Hepatocyte (in vitro differentiated cells): ENCODE measurements around the gene ROR1. TPM values are rescaled to one million over a fixed set of nuclear protein-coding genes. Genes with fewer than 3 reads are reported as not detected.

ENCODE experiments used
- DNase-seq: peaks from one replicate; pipeline ENCODE4 v3.0.0-alpha.2; 2016; ENCODE audit warnings: low spot score
- H2AFZ ChIP-seq: fragments of 200-600 bp; sonication (generic); 2 replicates; pipeline ENCODE4 v1.6.0; 2016; ENCODE audit warnings: antibody characterized with exemption, mild to moderate bottlenecking
- H3K27ac ChIP-seq: fragments of 200-600 bp; sonication (generic); 2 replicates; pipeline ENCODE4 v1.5.1; 2016; ENCODE audit warnings: mild to moderate bottlenecking
- H3K27me3 ChIP-seq: fragments of 200-600 bp; sonication (generic); 2 replicates; pipeline ENCODE4 v1.6.1; 2016
- H3K36me3 ChIP-seq: fragments of 200-600 bp; sonication (generic); replicated peaks from 2 replicates; pipeline ENCODE4 v1.5.1; 2016; ENCODE audit warnings: low read depth; ENCODE audit not compliant: insufficient read depth
- H3K4me1 ChIP-seq: fragments of 200-600 bp; sonication (generic); 2 replicates; pipeline ENCODE4 v1.5.1; 2016; ENCODE audit warnings: mild to moderate bottlenecking, moderate library complexity; ENCODE audit not compliant: insufficient read depth
- H3K4me2 ChIP-seq: fragments of 200-600 bp; sonication (generic); 2 replicates; pipeline ENCODE4 v1.6.0; 2016
- H3K4me3 ChIP-seq: fragments of 200-600 bp; sonication (generic); 2 replicates; pipeline ENCODE4 v1.5.1; 2016; ENCODE audit warnings: mild to moderate bottlenecking
- H3K79me2 ChIP-seq: fragments of 200-600 bp; sonication (generic); 2 replicates; pipeline ENCODE4 v1.6.0; 2017; ENCODE audit warnings: mild to moderate bottlenecking
- H3K9me2 ChIP-seq: fragments of 200-600 bp; sonication (generic); replicated peaks from 2 replicates; pipeline ENCODE4 v1.6.0; 2017; ENCODE audit warnings: mild to moderate bottlenecking; ENCODE audit not compliant: insufficient read depth
- H3K9me3 ChIP-seq: fragments of 200-600 bp; sonication (generic); 2 replicates; pipeline ENCODE4 v1.5.1; 2016; ENCODE audit warnings: low read depth, mild to moderate bottlenecking
- H4K20me1 ChIP-seq: fragments of 200-600 bp; sonication (generic); 2 replicates; pipeline ENCODE4 v1.6.0; 2016; ENCODE audit warnings: mild to moderate bottlenecking; ENCODE audit not compliant: insufficient read depth, poor library complexity, severe bottlenecking
- EZH2 ChIP-seq: fragments of 200-600 bp; sonication (generic); IDR thresholded peaks from 2 replicates; pipeline ENCODE4 v1.6.1; 2016; ENCODE audit warnings: antibody characterized with exemption, mild to moderate bottlenecking, borderline replicate concordance
- EZH2phosphoT487 ChIP-seq: fragments of 200-600 bp; sonication (generic); IDR thresholded peaks from one replicate; pipeline ENCODE4 v1.6.1; 2018; ENCODE audit warnings: antibody characterized with exemption, mild to moderate bottlenecking, low read depth, moderate library complexity; ENCODE audit not compliant: unreplicated experiment, severe bottlenecking
- WGBS: methylation state at CpG from one replicate; pipeline ENCODE4 v1.1.6; 2016; ENCODE audit warnings: low lambda C conversion rate; ENCODE audit errors: missing lambda C conversion rate; 5-methylcytosine and 5-hydroxymethylcytosine counted together
- polyA plus RNA-seq: library from polyadenylated mRNA; unstranded; fragments of >200 nt; fragmentation: Nextera tagmentation; extraction: Ambion mirVana; gene quantifications from 2 replicates; pipeline ENCODE4 v1.2.1, GENCODE V29; 2016
- total RNA-seq: library from RNA; depleted of rRNA; stranded (reverse); fragments of >200 nt; gene quantifications from 2 replicates; pipeline ENCODE4 v1.2.3, GENCODE V29; 2014
- TF ChIP-seq, protein P1 (sequence below): fragments of 200-600 bp; sonication (generic); IDR thresholded peaks from 2 replicates; pipeline ENCODE4 v1.5.1; 2016; ENCODE audit warnings: antibody characterized with exemption, mild to moderate bottlenecking; ENCODE audit not compliant: poor library complexity

ROR1 gene
- total and polyA plus RNA-seq, 2 experiments from 2014 or later: 16.4 to 27.7 TPM

DNA sequence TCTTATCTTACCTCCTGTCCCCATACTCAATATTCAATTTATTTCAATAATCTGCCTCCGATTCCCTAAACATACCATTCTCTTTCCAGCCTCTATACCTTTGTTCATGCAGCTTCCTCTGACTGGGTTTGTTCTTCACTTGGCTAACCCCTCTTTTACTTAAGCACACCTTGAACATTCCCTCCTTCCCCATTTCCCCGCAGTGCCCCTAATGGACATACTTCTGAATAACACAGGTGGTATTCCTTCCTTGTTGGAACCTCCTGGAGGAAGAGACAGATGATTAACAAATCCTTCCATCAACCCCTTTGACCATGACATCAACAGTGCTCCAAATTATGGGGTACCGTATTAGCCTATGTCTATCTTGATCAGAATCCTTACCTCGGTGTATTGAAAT lies 239.6 kb downstream of the ROR1 start:
- Histone ChIP-seq H4K20me1 (no peaks in the 10 kb centered on the region), H3K27ac (no peak overlapping the region), H3K36me3 (no peaks in the 10 kb centered on the region), H3K4me2 (no peak overlapping the region), H2AFZ (no peak overlapping the region), H3K4me3 (no peak overlapping the region), H3K9me3 (no peaks in the 10 kb centered on the region), H3K27me3 (no peaks in the 10 kb centered on the region), H3K4me1 (no peaks in the 10 kb centered on the region), H3K9me2 (no peaks in the 10 kb centered on the region), H3K79me2 (no peaks in the 10 kb centered on the region)
- TF ChIP-seq, protein P1, sequence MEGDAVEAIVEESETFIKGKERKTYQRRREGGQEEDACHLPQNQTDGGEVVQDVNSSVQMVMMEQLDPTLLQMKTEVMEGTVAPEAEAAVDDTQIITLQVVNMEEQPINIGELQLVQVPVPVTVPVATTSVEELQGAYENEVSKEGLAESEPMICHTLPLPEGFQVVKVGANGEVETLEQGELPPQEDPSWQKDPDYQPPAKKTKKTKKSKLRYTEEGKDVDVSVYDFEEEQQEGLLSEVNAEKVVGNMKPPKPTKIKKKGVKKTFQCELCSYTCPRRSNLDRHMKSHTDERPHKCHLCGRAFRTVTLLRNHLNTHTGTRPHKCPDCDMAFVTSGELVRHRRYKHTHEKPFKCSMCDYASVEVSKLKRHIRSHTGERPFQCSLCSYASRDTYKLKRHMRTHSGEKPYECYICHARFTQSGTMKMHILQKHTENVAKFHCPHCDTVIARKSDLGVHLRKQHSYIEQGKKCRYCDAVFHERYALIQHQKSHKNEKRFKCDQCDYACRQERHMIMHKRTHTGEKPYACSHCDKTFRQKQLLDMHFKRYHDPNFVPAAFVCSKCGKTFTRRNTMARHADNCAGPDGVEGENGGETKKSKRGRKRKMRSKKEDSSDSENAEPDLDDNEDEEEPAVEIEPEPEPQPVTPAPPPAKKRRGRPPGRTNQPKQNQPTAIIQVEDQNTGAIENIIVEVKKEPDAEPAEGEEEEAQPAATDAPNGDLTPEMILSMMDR: no peak
- TF ChIP-seq EZH2 (no peak), EZH2phosphoT487 (no peak)
- 71% methylated on average over 4 of the region's 4 CpGs for WGBS
- no peak for DNase-seq

DNA sequence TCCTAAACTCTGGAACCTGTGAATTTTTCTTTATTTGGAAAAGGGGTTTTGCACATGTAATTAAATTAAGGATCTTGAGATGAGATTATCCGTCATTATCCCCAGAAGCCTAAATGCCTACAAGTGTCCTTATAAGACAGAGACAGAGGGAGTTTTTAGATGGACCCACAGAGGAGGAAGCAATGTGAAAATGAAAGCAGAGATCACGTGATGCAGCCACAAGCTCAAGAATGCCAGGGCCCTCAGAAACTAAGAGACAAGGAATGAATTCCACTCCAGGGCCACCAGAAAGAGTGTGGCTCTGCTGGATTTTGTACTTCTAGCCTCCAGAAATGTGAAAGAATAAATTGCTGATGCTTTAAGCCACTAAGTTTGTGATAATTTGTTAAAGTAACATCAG lies 246.0 kb downstream of the ROR1 start:
- Histone ChIP-seq H2AFZ (no peak overlapping the region), H3K4me2 (no peak overlapping the region), H3K79me2 (no peaks in the 10 kb centered on the region)

DNA sequence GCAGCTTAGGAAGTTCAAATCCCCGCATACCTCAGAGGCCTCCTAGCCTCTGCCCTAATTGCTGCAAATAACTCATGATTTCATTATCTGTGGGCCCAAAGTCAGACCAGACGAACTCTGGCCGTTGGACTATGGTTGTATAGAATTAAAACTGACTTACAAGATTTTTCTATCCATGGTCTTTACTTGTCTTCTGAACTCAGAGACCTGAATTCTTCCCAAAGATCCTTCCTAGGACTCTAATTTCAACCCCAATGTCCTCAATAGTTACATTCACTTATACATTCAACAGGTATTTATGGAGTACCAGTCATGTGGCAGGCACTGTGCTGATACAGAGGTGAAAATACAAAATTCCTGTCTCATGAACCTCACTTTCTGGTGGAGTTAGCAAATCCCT lies 247.2 kb downstream of the ROR1 start:
- Histone ChIP-seq H3K4me1 (peaks cover 16% of the 10 kb centered on the region), H3K9me3 (no peaks in the 10 kb centered on the region), H3K27me3 (no peaks in the 10 kb centered on the region), H3K79me2 (no peaks in the 10 kb centered on the region), H3K4me2 (no peak overlapping the region), H4K20me1 (no peaks in the 10 kb centered on the region), H2AFZ (no peak overlapping the region), H3K4me3 (no peak overlapping the region), H3K9me2 (no peaks in the 10 kb centered on the region), H3K27ac (peak overlapping the region; percentile 70), H3K36me3 (no peaks in the 10 kb centered on the region)
- TF ChIP-seq EZH2 (no peak), EZH2phosphoT487 (no peak)
- TF ChIP-seq, protein P1: no peak
- DNase-seq: no peak
- WGBS: 69% methylated on average over 3 of the region's 3 CpGs

More for the DNA sequence above, 246.0 kb downstream of the ROR1 start:
- WGBS: 68% methylated on average over 2 of the region's 2 CpGs
- H3K27ac ChIP-seq: peak overlapping the region; percentile 70
- no peaks in the 10 kb centered on the region for H3K9me2 ChIP-seq
- H3K9me3 ChIP-seq: no peaks in the 10 kb centered on the region
- H4K20me1 ChIP-seq: no peaks in the 10 kb centered on the region
- TF ChIP-seq EZH2 (no peak), EZH2phosphoT487 (no peak)
- TF ChIP-seq, protein P1: no peak
- H3K36me3 ChIP-seq: no peaks in the 10 kb centered on the region
- no peak overlapping the region for H3K4me3 ChIP-seq
- peak; percentile 57 for DNase-seq
- H3K4me1 ChIP-seq: peaks cover 16% of the 10 kb centered on the region
- no peaks in the 10 kb centered on the region for H3K27me3 ChIP-seq

- H3K4me1 ChIP-seq: peaks cover 14% of the 10 kb centered on the region
- H3K36me3 ChIP-seq: no peaks in the 10 kb centered on the region
- H3K27ac ChIP-seq: no peak overlapping the region
- H3K9me3 ChIP-seq: no peaks in the 10 kb centered on the region
- no peaks in the 10 kb centered on the region for H4K20me1 ChIP-seq
- no peak for DNase-seq
- H2AFZ ChIP-seq: no peak overlapping the region
- H3K4me2 ChIP-seq: no peak overlapping the region
- H3K79me2 ChIP-seq: no peaks in the 10 kb centered on the region
- H3K4me3 ChIP-seq: no peak overlapping the region
- 57% methylated on average over 4 of the region's 4 CpGs for WGBS
- TF ChIP-seq EZH2phosphoT487: no peak
- no peak for TF ChIP-seq EZH2
- TF ChIP-seq, protein P1: no peak
- no peaks in the 10 kb centered on the region for H3K9me2 ChIP-seq
- no peaks in the 10 kb centered on the region for H3K27me3 ChIP-seq
Observed at GRCh38 chr1:64025051-64025450, 251.2 kb downstream of the ROR1 start.
